ENCODE data around the gene LRR1. TPM values are rescaled to one million over a fixed set of nuclear protein-coding genes. Genes with fewer than 3 reads are reported as not detected.
A peak's percentile ranks its signal among the peaks of the same experiment; 100 is the strongest.
"Not testable (repeated sequence)": the region's sequence is repeated elsewhere in the genome, so short reads cannot be mapped to it uniquely, and the experiment has no call there.

Gene LRR1
- total RNA-seq, 1 experiment from 2014 or later = 51.2 TPM

- DNase-seq (ENCODE audit: low read depth) = no peak
Measured at GRCh38 chr14:49623941-49624839, 25.4 kb downstream of the LRR1 start.

- peak; percentile 99 for DNase-seq (ENCODE audit: low read depth)
Measured at GRCh38 chr14:49633640-49634546, 35.2 kb downstream of the LRR1 start.

GRCh38 chr14:49634547-49635334 lies 36.0 kb downstream of the LRR1 start, which contains the start of gene DNAAF2:
DNAAF2 (minus strand) TSS chr14:49635244; CDS start chr14:49635149, 95 bp downstream.
- DNase-seq (ENCODE audit: low read depth) = peak; percentile 77

GRCh38 chr14:49636866-49637265 lies 38.1 kb downstream of the LRR1 start:
- no peak for DNase-seq (ENCODE audit: low read depth)

GRCh38 chr14:49637534-49638078 lies 38.9 kb downstream of the LRR1 start:
- DNase-seq (ENCODE audit: low read depth) = no peak

GRCh38 chr14:49640540-49641417 lies 42.0 kb downstream of the LRR1 start:
- no peak for DNase-seq (ENCODE audit: low read depth)

GRCh38 chr14:49641697-49642129 lies 43.0 kb downstream of the LRR1 start:
- no peak for DNase-seq (ENCODE audit: low read depth)

- DNase-seq (ENCODE audit: low read depth) = no peak
Measured at GRCh38 chr14:49642163-49642562, 43.4 kb downstream of the LRR1 start.

- DNase-seq (ENCODE audit: low read depth) = no peak
Measured at GRCh38 chr14:49653508-49653907, 54.8 kb downstream of the LRR1 start.

GRCh38 chr14:49654511-49654910 lies 55.8 kb downstream of the LRR1 start:
- no peak for DNase-seq (ENCODE audit: low read depth)

- not testable (repeated sequence) for DNase-seq (ENCODE audit: low read depth)
Measured at GRCh38 chr14:49657500-49657899, 58.8 kb downstream of the LRR1 start.

- DNase-seq (ENCODE audit: low read depth) = no peak
Measured at GRCh38 chr14:49659526-49660455, 61.1 kb downstream of the LRR1 start.

Other genes starting within 250 kb of the LRR1 start
- gene RPS29, start 12.6 kb upstream of the LRR1 start, total RNA-seq (2014; rRNA removed; shearing (Covaris generic)) = 2,692 and 3,604 TPM in 2 replicates
- 257 and 377 TPM in 2 replicates for gene RPL36AL, start 21.7 kb downstream of the LRR1 start, total RNA-seq (2014; rRNA removed; shearing (Covaris generic))
- 73.3 and 86.8 TPM in 2 replicates for gene MGAT2, start 21.9 kb downstream of the LRR1 start, total RNA-seq (2014; rRNA removed; shearing (Covaris generic))
- gene DNAAF2, start 36.3 kb downstream of the LRR1 start, total RNA-seq (2014; rRNA removed; shearing (Covaris generic)) = 37.4 and 41.1 TPM in 2 replicates
- gene POLE2, start 89.3 kb downstream of the LRR1 start, total RNA-seq (2014; rRNA removed; shearing (Covaris generic)) = 47.0 and 60.2 TPM in 2 replicates
- gene KLHDC1, start 94.2 kb downstream of the LRR1 start, total RNA-seq (2014; rRNA removed; shearing (Covaris generic)) = 0.33 and 0.51 TPM in 2 replicates
- 41.5 and 42.5 TPM in 2 replicates for gene KLHDC2, start 169.2 kb downstream of the LRR1 start, total RNA-seq (2014; rRNA removed; shearing (Covaris generic))

Measured in Daoy (cell line).